Ascending aorta (tissue), 2 donors: ENCODE measurements around the gene ATAD1. TPM values are rescaled to one million over a fixed set of nuclear protein-coding genes. Genes with fewer than 3 reads are reported as not detected.
"Not testable (repeated sequence)": the region's sequence is repeated elsewhere in the genome, so short reads cannot be mapped to it uniquely, and the experiment has no call there.

Experiments used
- DNase-seq, 2 donors: peaks; one replicate each; pipeline ENCODE4 v3.0.0-alpha.2; 2019; ENCODE audit warnings: low spot score in 2 of 2
- H3K27ac ChIP-seq, 2 donors: fragments of 200-600 bp; sonication (generic); one replicate each; pipeline ENCODE4 v1.5.1; 2016 to 2017; ENCODE audit warnings: mild to moderate bottlenecking in 1 of 2
- H3K27me3 ChIP-seq: fragments of 200-600 bp; sonication (generic); one replicate; pipeline ENCODE4 v1.5.1; 2017
- H3K36me3 ChIP-seq, 2 donors: fragments of 200-600 bp; sonication (generic); one replicate each; pipeline ENCODE4 v1.5.1; 2016
- H3K4me1 ChIP-seq, 2 donors: fragments of 200-600 bp; sonication (generic); one replicate each; pipeline ENCODE4 v1.5.1; 2016 to 2017; ENCODE audit warnings: mild to moderate bottlenecking in 1 of 2
- H3K4me3 ChIP-seq, 2 donors: fragments of 200-600 bp; sonication (generic); one replicate each; pipeline ENCODE4 v1.5.1; 2016 to 2017; ENCODE audit warnings: mild to moderate bottlenecking in 1 of 2
- H3K9me3 ChIP-seq, 2 donors: fragments of 200-600 bp; sonication (generic); one replicate each; pipeline ENCODE4 v1.5.1; 2016
- CTCF ChIP-seq, 3 experiments: fragments of 200-600 bp in 2 of 3; fragments of 450-650 bp in 1 of 3; sonication (generic) in 2 of 3; IDR thresholded peaks; one replicate each; pipeline ENCODE4 v1.5.1; 2016 to 2019; ENCODE audit warnings: antibody characterized with exemption in 3 of 3, mild to moderate bottlenecking in 1 of 3, moderate library complexity in 1 of 3
- intact Hi-C: fragments of 100-400 bp; cut with DNase I; formaldehyde crosslinking; loops from one replicate; pipeline ENCODE4 v1.15.1; 2023
- total RNA-seq: library from RNA; depleted of rRNA; stranded (reverse); fragments of >200 nt; gene quantifications from one replicate; pipeline ENCODE4 v1.1.0, GENCODE V29; 2016

The ATAD1 gene
- total RNA-seq, 1 donor from 2014 or later: 22.1 TPM

GRCh38 chr10:87847550-87847949 is 29.5 kb upstream of the ATAD1 start:
- TF ChIP-seq CTCF (IDR thresholded peaks at IDR 0.05): no peak
- H3K27ac ChIP-seq: no peak overlapping the region
- intact Hi-C loops: no loop called here

GRCh38 chr10:87846711-87847110 is 28.7 kb upstream of the ATAD1 start:
- H3K4me1 ChIP-seq, H3K27me3 ChIP-seq, H3K27ac ChIP-seq, intact Hi-C loops, H3K9me3 ChIP-seq, DNase-seq, H3K36me3 ChIP-seq, H3K4me3 ChIP-seq: not testable (repeated sequence)

More at GRCh38 chr10:87847550-87847949, 29.5 kb upstream of the ATAD1 start:
- no peaks in the 10 kb centered on the region for H3K36me3 ChIP-seq
- H3K4me1 ChIP-seq: no peaks in the 10 kb centered on the region
- H3K27me3 ChIP-seq: no peaks in the 10 kb centered on the region
- DNase-seq: no peak
- H3K4me3 ChIP-seq: no peak overlapping the region
- H3K9me3 ChIP-seq: no peaks in the 10 kb centered on the region

GRCh38 chr10:87846023-87846422 is 28.0 kb upstream of the ATAD1 start:
- intact Hi-C loops: no loop called here
- no peaks in the 10 kb centered on the region for H3K9me3 ChIP-seq
- no peaks in the 10 kb centered on the region for H3K4me1 ChIP-seq
- no peak overlapping the region for H3K27ac ChIP-seq
- no peaks in the 10 kb centered on the region for H3K36me3 ChIP-seq
- no peaks in the 10 kb centered on the region for H3K27me3 ChIP-seq
- no peak overlapping the region for H3K4me3 ChIP-seq
- DNase-seq: no peak
- no peak for TF ChIP-seq CTCF (IDR thresholded peaks at IDR 0.05)

GRCh38 chr10:87845624-87845998 is 27.6 kb upstream of the ATAD1 start:
- Histone ChIP-seq H3K27ac (no peak overlapping the region), H3K36me3 (no peaks in the 10 kb centered on the region), H3K27me3 (no peaks in the 10 kb centered on the region), H3K9me3 (no peaks in the 10 kb centered on the region), H3K4me3 (no peak overlapping the region), H3K4me1 (no peaks in the 10 kb centered on the region)
- intact Hi-C loops: no loop called here
- TF ChIP-seq CTCF (IDR thresholded peaks at IDR 0.05): no peak
- DNase-seq: no peak

GRCh38 chr10:87844837-87845623 is 27.0 kb upstream of the ATAD1 start:
- H3K27ac ChIP-seq: no peak overlapping the region
- H3K9me3 ChIP-seq: no peaks in the 10 kb centered on the region
- H3K4me3 ChIP-seq: no peak overlapping the region
- intact Hi-C loops: no loop called here
- H3K36me3 ChIP-seq: no peaks in the 10 kb centered on the region
- H3K4me1 ChIP-seq: no peaks in the 10 kb centered on the region
- no peak for TF ChIP-seq CTCF (IDR thresholded peaks at IDR 0.05)
- no peaks in the 10 kb centered on the region for H3K27me3 ChIP-seq
- DNase-seq: no peak

GRCh38 chr10:87843714-87844113 is 25.7 kb upstream of the ATAD1 start:
- no peak overlapping the region for H3K4me3 ChIP-seq
- no peak overlapping the region for H3K27ac ChIP-seq
- TF ChIP-seq CTCF (IDR thresholded peaks at IDR 0.05): no peak
- no peaks in the 10 kb centered on the region for H3K36me3 ChIP-seq
- H3K27me3 ChIP-seq: no peaks in the 10 kb centered on the region
- H3K9me3 ChIP-seq: no peaks in the 10 kb centered on the region
- H3K4me1 ChIP-seq: no peaks in the 10 kb centered on the region
- no peak for DNase-seq
- intact Hi-C loops: no loop called here
